BLaER1 treated with 17β-estradiol and CSF1 and Interleukin-3, amounts not matched to agents 10 nM and 100 nM (cell line): ENCODE results near the gene MAOB.
"Not testable (repeated sequence)": the region's sequence is repeated elsewhere in the genome, so short reads cannot be mapped to it uniquely, and the experiment has no call there.

Experiments used
- H3K27ac ChIP-seq, 11 experiments: shearing (Covaris generic); formaldehyde crosslinking; 2 replicates each; pipeline ENCODE4 v1.8.1; 2022
- H3K27me3 ChIP-seq, 11 experiments: shearing (Covaris generic); formaldehyde crosslinking; 2 replicates each; pipeline ENCODE4 v1.8.1; 2022
- H3K36me3 ChIP-seq, 11 experiments: shearing (Covaris generic); formaldehyde crosslinking; 2 replicates each; pipeline ENCODE4 v1.8.1; 2022
- H3K4me1 ChIP-seq, 10 experiments: shearing (Covaris generic); formaldehyde crosslinking; 2 replicates each; pipeline ENCODE4 v1.8.1; 2022
- H3K4me2 ChIP-seq, 11 experiments: shearing (Covaris generic); formaldehyde crosslinking; 2 replicates each; pipeline ENCODE4 v1.8.1; 2022
- H3K4me3 ChIP-seq, 10 experiments: shearing (Covaris generic); formaldehyde crosslinking; 2 replicates each; pipeline ENCODE4 v1.8.1; 2022
- H3K9ac ChIP-seq, 11 experiments: shearing (Covaris generic); formaldehyde crosslinking; 2 replicates each; pipeline ENCODE4 v1.8.1; 2022
- H3K9me3 ChIP-seq, 11 experiments: shearing (Covaris generic); formaldehyde crosslinking; replicated peaks in 1 of 11; 2 replicates each; pipeline ENCODE4 v1.8.1; 2022
- H4K20me1 ChIP-seq, 11 experiments: shearing (Covaris generic); formaldehyde crosslinking; 2 replicates each; pipeline ENCODE4 v1.8.1; 2022
- Cebpa-rat ChIP-seq, 11 experiments: shearing (Covaris generic); IDR thresholded peaks; 2 replicates each; pipeline ENCODE4 v1.8.1; 2022

MAOB gene

DNA sequence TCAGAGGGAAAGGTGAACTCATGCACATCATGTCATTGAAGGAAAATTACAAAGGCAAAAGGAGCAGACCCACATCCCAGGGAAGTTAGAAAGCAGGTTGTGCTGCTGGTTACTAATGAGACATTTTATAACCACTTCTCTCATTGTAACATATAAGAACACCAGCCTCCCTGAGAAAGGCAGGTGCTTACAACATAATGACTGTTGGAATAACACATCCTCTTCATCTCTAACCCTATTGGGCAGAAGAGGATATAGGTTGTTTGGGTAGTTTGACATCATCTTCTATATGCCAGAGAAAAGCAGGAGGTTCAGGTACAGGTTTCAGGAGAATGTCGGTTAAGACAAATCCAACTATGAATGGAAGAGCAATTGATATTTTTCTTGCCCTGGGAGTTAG, 148.6 kb downstream of the MAOB start:
- TF ChIP-seq Cebpa-rat (IDR thresholded peaks at IDR 0.05), result no peak
- no peaks in the 10 kb centered on the region for H4K20me1 ChIP-seq

DNA sequence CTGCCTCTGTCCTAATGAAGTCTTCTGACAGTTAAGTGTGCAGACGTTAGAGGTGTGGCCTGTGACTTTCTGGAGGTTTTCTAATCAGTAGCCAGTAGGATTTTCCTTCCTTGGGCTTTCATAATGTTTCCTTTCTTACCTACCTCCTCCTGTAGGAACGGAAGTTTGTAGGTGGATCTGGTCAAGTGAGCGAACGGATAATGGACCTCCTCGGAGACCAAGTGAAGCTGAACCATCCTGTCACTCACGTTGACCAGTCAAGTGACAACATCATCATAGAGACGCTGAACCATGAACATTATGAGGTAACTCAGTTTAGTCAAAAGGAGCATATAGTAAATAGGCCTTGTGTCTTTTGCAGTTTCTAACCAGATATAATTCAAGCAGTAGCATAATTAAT, 151.2 kb downstream of the MAOB start:
- no peaks in the 10 kb centered on the region for H4K20me1 ChIP-seq
- peaks cover 90 to 100% (median 99%) of the 10 kb centered on the region in 11 experiments for H3K27me3 ChIP-seq
- no peak overlapping the region for H3K27ac ChIP-seq
- peaks cover 0 to 14% (median 0%) of the 10 kb centered on the region in 11 experiments; a peak in 2 of 22 replicates for H3K9me3 ChIP-seq
- no peak overlapping the region for H3K9ac ChIP-seq
- TF ChIP-seq Cebpa-rat (IDR thresholded peaks at IDR 0.05), result no peak
- no peaks in the 10 kb centered on the region for H3K4me1 ChIP-seq
- H3K4me3 ChIP-seq, result no peak overlapping the region
- no peaks in the 10 kb centered on the region for H3K36me3 ChIP-seq
- no peak overlapping the region for H3K4me2 ChIP-seq

More for the DNA sequence above, 148.6 kb downstream of the MAOB start:
- Histone ChIP-seq H3K27me3 (peaks cover 91 to 100% (median 99%) of the 10 kb centered on the region in 11 experiments), H3K27ac (no peak overlapping the region), H3K4me2 (no peak overlapping the region), H3K9ac (no peak overlapping the region), H3K4me1 (no peaks in the 10 kb centered on the region), H3K9me3 (no peaks in the 10 kb centered on the region), H3K4me3 (no peak overlapping the region), H3K36me3 (no peaks in the 10 kb centered on the region)

DNA sequence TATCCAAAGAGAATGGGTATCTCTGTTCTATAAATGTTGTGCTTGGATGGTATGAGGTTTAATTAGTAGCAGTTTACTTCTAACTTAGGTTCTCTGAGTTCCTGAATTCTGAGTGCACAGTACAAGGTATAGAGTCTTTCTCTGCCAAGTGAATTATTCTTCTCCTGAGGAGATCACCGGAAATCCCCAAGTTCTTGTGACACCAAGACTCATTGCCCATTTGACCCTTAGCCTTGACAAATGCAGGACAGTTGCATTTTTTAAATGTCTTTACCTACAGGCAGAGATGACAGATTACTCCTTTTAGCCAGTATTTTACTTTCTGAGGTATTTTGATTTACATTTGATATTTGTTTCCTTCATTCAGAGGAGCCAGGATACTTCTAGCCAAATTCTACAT, 153.3 kb downstream of the MAOB start:
- Histone ChIP-seq H3K36me3 (no peaks in the 10 kb centered on the region), H3K4me1 (no peaks in the 10 kb centered on the region), H3K27me3 (peaks cover 88 to 100% (median 96%) of the 10 kb centered on the region in 11 experiments), H3K9ac (no peak overlapping the region), H3K9me3 (peaks cover 0 to 14% (median 0%) of the 10 kb centered on the region in 11 experiments; a peak in 2 of 22 replicates), H4K20me1 (no peaks in the 10 kb centered on the region), H3K4me2 (no peak overlapping the region), H3K4me3 (no peak overlapping the region), H3K27ac (no peak overlapping the region)
- TF ChIP-seq Cebpa-rat (IDR thresholded peaks at IDR 0.05), result no peak

DNA sequence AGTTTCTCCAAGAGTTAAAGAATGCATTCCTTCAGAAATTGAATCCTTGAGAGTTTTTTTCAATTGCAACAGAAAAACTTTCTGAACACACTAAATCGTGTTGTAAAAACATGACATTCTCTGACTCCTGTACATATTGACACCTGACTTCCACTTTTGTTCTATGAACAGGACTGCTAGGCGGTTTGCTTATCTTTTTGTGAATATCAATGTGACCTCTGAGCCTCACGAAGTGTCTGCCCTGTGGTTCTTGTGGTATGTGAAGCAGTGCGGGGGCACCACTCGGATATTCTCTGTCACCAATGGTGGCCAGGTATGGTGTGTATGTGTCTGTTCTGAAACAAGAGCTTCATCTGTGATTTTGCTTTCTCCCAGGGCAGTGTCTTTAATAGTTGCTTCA, 154.2 kb downstream of the MAOB start:
- no peak overlapping the region for H3K4me3 ChIP-seq
- H4K20me1 ChIP-seq, result no peaks in the 10 kb centered on the region
- no peak overlapping the region for H3K9ac ChIP-seq
- no peak overlapping the region for H3K27ac ChIP-seq
- H3K36me3 ChIP-seq, result no peaks in the 10 kb centered on the region
- TF ChIP-seq Cebpa-rat (IDR thresholded peaks at IDR 0.05), result no peak
- peaks cover 0 to 17% (median 1%) of the 10 kb centered on the region in 11 experiments; a peak in 11 of 22 replicates for H3K9me3 ChIP-seq
- no peaks in the 10 kb centered on the region for H3K4me1 ChIP-seq
- H3K4me2 ChIP-seq, result no peak overlapping the region
- H3K27me3 ChIP-seq, result peaks cover 78 to 94% (median 88%) of the 10 kb centered on the region in 11 experiments

DNA sequence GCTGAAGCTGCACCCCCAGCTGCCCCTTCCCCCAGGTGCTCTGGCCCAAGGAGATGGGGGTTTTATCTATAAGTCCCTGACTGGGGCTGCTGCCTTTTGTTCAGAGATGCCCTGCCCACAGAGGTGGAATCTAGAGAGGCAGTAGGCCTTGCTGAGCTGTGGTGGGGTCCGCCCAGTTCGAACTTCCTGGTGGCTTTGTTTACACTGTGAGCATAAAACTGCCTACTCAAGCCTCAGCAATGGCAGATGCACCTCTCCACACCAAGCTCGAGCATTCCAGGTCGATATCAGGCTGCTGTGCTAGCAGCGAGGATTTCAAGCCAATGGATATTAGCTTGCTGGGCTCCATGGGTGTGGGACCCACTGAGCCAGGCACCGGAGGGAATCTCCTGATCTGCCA, 155.0 kb downstream of the MAOB start:
- H3K4me3 ChIP-seq, H3K9ac ChIP-seq, H3K4me1 ChIP-seq, H4K20me1 ChIP-seq, H3K27ac ChIP-seq, H3K36me3 ChIP-seq, H3K4me2 ChIP-seq: not testable (repeated sequence)
- peaks cover 71 to 90% (median 82%) of the 10 kb centered on the region in 11 experiments for H3K27me3 ChIP-seq
- peaks cover 6 to 24% (median 7%) of the 10 kb centered on the region in 11 experiments; a peak in 20 of 22 replicates for H3K9me3 ChIP-seq

DNA sequence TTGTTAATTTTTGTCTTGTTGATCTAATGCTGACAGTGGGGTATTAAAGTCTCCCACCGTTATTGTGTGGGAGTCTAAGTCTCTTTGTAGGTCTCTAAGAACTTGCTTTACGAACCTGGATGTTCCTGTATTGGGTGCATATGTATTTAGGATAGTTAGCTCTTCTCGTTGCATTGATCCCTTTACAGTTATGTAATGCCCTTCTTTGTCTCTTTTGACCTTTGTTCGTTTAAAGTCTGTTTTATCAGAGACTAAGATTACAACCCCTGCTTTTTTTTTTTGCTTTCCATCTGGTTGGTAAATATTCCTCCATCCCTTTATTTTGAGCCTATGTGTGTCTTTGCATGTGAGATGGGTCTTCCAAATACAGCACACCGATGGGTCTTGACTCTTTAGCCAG, 157.0 kb downstream of the MAOB start:
- not testable (repeated sequence) for H3K36me3 ChIP-seq, H3K4me2 ChIP-seq, H3K27ac ChIP-seq, H3K9ac ChIP-seq, H3K4me3 ChIP-seq, H3K4me1 ChIP-seq, H4K20me1 ChIP-seq
- H3K9me3 ChIP-seq, result peaks cover 15 to 44% (median 27%) of the 10 kb centered on the region in 11 experiments
- peaks cover 58 to 82% (median 67%) of the 10 kb centered on the region in 11 experiments for H3K27me3 ChIP-seq

DNA sequence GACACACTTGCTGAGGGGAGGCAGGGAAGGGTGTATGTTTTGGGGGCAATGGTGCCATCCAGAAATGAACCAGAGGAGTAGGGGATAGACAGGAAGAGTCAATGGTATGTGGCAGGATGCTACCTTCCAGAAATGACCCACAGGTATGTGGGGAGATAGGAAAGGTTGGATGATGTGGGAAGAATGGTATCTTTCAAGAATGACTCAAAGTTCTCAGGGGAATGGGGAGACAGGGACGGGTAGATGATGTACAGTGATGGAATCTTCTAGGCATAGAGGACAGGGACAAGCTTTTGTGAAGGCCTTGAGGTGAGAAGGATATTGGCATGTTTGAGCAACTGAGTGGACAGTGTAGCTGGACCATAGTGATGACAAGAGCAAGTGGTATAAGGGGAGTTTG, 161.3 kb downstream of the MAOB start:
- H3K4me2 ChIP-seq, result no peak overlapping the region
- H3K9ac ChIP-seq, result no peak overlapping the region
- no peak overlapping the region for H3K27ac ChIP-seq
- H3K27me3 ChIP-seq, result peaks cover 15 to 70% (median 54%) of the 10 kb centered on the region in 11 experiments
- H3K9me3 ChIP-seq, result peaks cover 29 to 73% (median 60%) of the 10 kb centered on the region in 11 experiments
- H3K4me1 ChIP-seq, result no peaks in the 10 kb centered on the region
- no peaks in the 10 kb centered on the region for H4K20me1 ChIP-seq
- H3K4me3 ChIP-seq, result no peak overlapping the region
- no peak for TF ChIP-seq Cebpa-rat (IDR thresholded peaks at IDR 0.05)
- H3K36me3 ChIP-seq, result no peaks in the 10 kb centered on the region

DNA sequence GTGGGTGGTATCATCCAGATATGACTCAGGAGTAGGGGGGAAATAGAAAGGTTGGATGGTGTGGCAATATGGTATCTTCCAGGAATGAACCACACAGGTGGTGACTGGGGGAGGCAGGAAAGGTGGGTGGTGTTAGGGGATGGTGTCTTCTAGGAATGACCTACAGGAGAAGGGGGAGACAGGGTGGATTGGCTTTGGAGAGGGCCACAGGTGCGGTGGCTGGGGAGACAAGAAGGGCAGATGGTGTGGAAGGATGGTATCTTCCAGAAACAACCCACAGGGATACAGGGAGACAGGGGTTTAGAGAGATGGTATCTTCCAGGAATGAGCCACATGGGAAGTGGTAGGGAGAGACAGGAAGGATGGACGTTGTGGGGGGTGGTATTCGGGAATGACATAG, 162.2 kb downstream of the MAOB start:
- Histone ChIP-seq H3K36me3 (no peaks in the 10 kb centered on the region), H3K27ac (no peak overlapping the region), H3K4me1 (no peaks in the 10 kb centered on the region), H3K4me2 (no peak overlapping the region), H3K9me3 (peaks cover 31 to 81% (median 60%) of the 10 kb centered on the region in 11 experiments), H3K9ac (no peak overlapping the region), H3K4me3 (no peak overlapping the region), H4K20me1 (no peaks in the 10 kb centered on the region), H3K27me3 (peaks cover 6 to 70% (median 57%) of the 10 kb centered on the region in 11 experiments)
- no peak for TF ChIP-seq Cebpa-rat (IDR thresholded peaks at IDR 0.05)

DNA sequence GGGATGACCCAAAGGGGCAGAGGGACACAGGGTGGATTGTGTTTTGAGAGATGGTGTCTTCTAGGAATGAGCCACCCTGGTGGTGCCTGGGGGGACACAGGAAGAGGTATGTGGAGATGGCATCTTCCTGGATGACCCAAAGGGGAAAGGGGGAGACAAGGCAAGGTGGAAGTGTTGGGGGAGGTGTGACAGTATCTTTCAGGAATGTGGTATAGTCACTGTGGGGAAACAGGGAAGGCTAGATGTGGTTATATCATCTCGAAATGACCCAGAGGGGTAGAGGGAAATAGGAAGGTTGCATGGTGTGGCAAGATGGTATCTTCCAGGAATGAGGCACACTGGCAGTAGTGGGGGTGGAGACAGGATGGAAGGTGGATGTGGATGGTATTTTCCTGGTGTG, 163.3 kb downstream of the MAOB start:
- Histone ChIP-seq H3K4me1 (no peaks in the 10 kb centered on the region), H3K9ac (no peak overlapping the region), H3K27ac (no peak overlapping the region), H3K36me3 (no peaks in the 10 kb centered on the region), H4K20me1 (no peaks in the 10 kb centered on the region), H3K4me2 (no peak overlapping the region), H3K27me3 (peaks cover 4 to 70% (median 58%) of the 10 kb centered on the region in 11 experiments; a peak in 21 of 22 replicates), H3K4me3 (no peak overlapping the region), H3K9me3 (peaks cover 31 to 89% (median 60%) of the 10 kb centered on the region in 11 experiments)
- no peak for TF ChIP-seq Cebpa-rat (IDR thresholded peaks at IDR 0.05)

DNA sequence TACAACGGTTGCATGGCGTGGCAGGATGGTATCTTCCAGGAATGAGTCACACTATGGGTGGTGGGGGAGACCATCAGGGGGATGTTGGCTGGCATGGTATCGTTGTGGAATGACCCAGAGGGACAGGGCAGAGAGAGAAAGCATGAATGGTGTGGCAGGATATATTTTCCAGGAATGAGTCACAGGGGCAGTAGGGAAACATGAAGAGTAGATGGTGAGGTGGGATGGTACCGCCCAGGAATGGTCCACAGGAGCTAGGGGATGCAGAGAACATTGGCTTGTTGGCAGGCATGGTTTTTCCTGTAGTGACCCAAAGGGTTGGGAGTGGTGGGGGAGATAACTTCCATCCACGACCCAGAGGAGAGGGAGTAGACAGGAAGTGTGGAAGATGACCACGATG, 163.7 kb downstream of the MAOB start:
- Histone ChIP-seq H3K36me3 (no peaks in the 10 kb centered on the region), H4K20me1 (no peaks in the 10 kb centered on the region), H3K4me2 (no peak overlapping the region), H3K9ac (no peak overlapping the region), H3K9me3 (peaks cover 31 to 93% (median 60%) of the 10 kb centered on the region in 11 experiments), H3K27me3 (peaks cover 4 to 74% (median 58%) of the 10 kb centered on the region in 11 experiments; a peak in 21 of 22 replicates), H3K4me1 (no peaks in the 10 kb centered on the region), H3K27ac (no peak overlapping the region), H3K4me3 (no peak overlapping the region)
- no peak for TF ChIP-seq Cebpa-rat (IDR thresholded peaks at IDR 0.05)
